GM18868 (cell line): ENCODE results near the gene ATP8B1.

ENCODE experiments used
- ATAC-seq: cut with Tn5 transposase; IDR thresholded peaks from one replicate; pipeline ENCODE4 v1.9.1; 2021; ENCODE audit warnings: mild to moderate bottlenecking, moderate library complexity; ENCODE audit not compliant: unreplicated experiment

Gene ATP8B1

DNA sequence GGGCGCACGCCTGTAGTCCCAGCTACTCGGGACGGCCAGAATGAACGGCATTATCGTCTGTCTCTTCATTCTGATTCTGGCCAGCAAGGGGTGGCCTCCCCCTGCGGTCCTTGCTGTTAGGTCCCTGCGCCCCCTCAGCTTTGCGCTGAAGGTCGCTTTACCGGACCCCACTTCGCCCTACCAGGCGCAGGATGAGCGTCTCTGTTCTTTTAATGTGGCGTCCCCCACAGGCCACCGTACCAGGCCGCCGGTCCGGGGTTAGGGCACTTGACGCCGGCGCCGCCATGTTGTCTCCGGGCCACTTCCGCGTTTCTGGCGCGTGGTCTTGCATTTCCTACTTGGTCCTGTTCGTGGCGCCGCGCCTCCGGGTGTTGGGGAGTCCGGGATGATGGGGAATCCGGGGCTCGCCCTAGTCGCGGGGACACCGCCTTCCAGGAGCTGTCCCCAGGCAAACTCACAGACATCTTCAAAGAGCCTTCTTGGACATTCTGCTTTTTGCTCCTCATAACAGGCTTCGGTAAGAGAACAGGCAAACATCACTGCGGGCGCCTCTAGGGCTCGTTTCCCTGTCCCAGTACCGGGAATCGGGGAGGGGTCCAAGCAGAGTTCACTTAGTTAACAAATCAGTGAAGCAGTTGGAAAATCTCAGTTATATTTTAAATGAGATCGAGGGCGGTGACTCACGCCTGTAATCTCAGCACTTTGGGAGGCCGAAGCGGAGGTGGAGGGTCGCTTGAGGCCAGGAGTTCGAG lies 172.9 kb downstream of the ATP8B1 start:
- peak; percentile 89 for ATAC-seq

DNA sequence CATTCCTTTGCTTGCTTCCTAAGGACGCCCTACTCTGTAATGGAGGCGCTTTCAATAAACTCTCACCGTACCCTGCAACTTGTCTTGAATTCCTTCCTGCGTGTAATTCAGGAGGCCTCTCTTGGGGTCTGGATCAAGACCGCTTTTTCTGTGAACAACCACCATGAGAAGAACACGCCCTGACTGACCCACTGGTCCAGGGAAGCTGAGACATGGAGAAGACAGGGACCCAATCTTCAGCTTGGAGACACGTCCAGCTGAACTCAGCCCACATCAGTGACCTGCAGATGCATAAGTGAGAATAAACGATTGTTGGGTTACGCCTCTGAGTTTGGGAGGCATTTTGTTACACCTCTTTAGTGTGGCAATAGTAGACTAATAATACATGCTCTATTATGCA lies 173.7 kb downstream of the ATP8B1 start:
- ATAC-seq = no peak

DNA sequence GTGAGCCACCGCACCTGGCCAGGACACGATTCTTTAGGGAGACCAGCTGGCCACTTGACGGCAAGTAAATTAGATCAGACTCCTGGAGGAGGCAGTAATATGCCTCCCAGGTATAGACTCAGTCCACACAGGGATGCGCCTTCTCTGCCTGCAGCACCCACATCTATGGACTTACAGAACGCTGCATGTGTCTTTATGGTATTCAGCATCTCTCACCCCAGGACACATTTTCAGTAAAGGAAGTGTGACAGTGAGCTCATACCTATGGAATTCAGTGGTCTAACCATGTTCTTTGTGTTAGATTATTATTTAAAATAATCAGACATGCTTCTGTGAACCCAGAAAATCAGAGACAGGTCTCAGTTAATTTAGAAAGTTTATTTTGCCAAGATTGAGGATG lies 175.6 kb downstream of the ATP8B1 start:
- ATAC-seq = no peak

DNA sequence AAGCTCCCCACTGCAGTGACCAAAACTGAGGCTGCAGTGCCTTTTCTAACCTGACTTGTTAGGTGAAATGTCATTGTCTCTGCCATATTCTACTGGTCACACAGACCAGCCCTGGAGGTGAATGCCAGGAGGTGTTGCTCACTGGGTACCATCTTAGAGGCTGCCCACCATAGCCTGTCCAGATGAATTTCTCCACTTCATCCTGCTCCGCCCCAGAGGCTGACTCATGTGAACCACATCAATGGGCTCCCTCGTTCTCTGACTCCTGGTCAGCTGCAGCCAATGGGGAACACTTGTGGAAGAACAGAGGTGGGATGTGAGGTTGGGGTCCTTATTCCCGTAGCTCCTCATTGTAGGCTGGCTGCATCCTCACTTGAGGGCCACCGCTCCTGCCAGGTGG lies 178.1 kb downstream of the ATP8B1 start:
- no peak for ATAC-seq

DNA sequence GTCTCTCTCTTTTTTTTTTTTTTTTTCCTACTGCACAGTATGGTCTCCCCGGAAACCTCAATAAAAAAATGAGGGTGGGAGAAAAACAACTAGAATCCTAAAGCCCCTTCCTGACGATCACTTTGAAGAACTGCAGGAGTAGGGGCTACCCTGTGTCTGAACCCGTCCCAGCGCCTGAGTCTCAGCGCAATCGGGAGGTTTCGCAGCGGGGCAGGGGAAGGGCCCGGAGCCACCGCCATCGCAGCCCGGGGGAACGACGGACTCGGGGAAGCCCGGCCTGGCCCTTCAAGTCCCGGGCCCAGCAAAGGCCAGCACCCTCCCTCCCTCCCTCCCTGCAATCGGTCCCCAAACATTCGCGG lies 181.9 kb downstream of the ATP8B1 start:
- ATAC-seq = peak; percentile 14

DNA sequence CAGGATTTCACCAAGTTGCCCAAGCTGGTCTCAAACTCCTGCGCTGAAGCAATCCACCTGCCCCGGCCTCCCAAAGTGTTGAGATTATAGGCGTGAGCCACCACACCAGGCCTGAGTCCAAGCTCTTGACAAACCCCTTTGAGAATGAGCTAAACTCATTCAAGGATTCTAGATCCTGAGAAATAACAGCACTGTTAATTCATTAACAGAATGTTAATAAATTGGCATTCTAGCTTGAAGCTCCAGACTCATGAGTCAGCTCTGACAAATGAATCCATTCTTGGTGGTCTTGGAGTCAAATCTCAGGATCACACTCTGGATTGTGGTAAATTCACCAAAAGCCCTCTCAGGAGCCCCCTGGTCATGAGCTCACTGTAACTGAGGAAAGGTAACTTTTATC lies 183.2 kb downstream of the ATP8B1 start:
- ATAC-seq = no peak

DNA sequence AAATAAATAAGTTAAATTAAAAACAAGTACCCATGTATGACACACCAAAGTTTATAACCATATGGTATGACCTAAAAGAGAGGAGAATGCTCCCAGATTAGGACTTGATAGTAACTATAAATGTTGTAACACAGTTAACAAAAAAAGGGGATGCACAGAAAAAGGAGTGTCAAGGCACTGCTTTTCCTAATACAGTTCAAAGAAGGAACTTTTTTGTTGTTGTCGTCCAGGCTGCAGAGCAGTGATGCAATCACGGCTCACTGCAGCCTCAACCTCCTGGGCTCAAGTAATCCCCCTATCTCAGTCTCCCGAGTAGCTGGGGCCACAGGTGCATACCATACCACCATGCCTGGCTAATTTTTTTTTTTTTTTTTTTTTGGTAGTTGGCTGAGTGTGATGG lies 184.2 kb downstream of the ATP8B1 start:
- ATAC-seq = no peak

DNA sequence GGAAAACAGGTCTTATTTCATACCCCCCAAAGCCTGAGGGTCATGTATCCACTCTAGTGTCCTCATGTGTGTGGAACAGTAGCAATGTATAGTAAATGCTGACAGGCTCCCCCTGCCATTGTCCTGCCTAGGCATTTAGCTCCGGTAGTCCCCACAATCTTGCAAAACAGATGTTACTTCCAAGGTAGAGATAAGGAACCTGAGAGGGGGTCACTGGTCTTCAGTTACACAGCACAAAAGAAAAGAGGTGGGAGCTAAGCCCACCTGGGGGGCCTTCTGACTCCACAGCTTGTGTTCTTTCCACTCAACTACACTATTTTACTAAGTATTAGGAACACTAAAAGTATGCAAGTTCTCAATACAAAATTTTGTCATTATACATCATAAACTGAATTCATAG lies 199.2 kb downstream of the ATP8B1 start:
- no peak for ATAC-seq
